Measurements from ENCODE around the gene NUP98.

Gene NUP98

DNA sequence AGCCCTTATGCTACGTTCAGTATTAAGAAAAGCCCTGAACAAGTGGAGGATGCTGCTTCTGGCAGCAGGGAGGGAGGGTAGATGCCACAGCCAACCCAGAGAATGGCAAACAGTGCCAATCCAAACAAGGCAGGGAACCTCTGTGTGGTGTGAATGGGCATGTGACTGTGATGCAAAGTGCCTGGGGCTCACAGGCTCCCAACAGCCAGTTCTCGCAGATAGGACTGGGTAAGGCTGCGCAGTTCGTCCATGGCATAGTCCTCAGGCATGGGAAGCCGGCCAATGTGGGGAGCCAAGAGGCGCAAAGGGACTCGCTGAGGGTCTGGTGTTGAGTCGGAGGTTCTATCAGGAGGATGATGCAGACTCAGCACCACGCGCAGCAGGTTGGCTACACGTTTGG is 121.4 kb downstream of the NUP98 start:
- H3K4me3 ChIP-seq (ENCODE audit: low read depth, low read length) = no peak overlapping the region
- TF ChIP-seq, protein P1, sequence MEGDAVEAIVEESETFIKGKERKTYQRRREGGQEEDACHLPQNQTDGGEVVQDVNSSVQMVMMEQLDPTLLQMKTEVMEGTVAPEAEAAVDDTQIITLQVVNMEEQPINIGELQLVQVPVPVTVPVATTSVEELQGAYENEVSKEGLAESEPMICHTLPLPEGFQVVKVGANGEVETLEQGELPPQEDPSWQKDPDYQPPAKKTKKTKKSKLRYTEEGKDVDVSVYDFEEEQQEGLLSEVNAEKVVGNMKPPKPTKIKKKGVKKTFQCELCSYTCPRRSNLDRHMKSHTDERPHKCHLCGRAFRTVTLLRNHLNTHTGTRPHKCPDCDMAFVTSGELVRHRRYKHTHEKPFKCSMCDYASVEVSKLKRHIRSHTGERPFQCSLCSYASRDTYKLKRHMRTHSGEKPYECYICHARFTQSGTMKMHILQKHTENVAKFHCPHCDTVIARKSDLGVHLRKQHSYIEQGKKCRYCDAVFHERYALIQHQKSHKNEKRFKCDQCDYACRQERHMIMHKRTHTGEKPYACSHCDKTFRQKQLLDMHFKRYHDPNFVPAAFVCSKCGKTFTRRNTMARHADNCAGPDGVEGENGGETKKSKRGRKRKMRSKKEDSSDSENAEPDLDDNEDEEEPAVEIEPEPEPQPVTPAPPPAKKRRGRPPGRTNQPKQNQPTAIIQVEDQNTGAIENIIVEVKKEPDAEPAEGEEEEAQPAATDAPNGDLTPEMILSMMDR (IDR thresholded peaks at IDR 0.05; ENCODE audit: insufficient read depth, low read length, missing control alignments) = no peak
- CTCF ChIA-PET = interaction anchor here (1.1 kb wide), 1 partner anchor 132 kb away, joined by 3 read pairs; no protein-coding TSS in a partner anchor
- DNase-seq (ENCODE audit: low read depth, low spot score) = no peak
- POLR2A ChIA-PET = no interaction called here

DNA sequence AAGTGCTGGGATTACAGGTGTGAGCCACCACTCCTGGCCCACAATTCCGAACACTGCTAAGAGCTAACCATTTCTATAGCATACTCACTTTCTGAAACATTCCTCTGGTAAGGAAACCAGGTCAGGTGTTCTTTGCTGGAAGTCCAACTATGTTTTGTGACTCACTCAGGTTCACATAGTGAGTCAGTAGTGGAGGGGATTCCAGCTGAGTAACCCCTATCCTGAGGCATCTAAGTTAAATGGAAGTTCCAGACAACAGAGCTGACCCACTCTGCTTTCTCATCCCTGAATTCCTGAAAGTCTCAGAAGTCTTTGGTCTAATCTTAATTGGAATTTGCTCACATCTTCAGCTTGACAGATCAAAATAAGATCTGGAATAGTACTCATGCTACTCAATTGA is 123.2 kb downstream of the NUP98 start:
- TF ChIP-seq, protein P1 (IDR thresholded peaks at IDR 0.05; ENCODE audit: insufficient read depth, low read length, missing control alignments) = no peak
- DNase-seq (ENCODE audit: low read depth, low spot score) = peak; percentile 31
- no peak overlapping the region for H3K4me3 ChIP-seq (ENCODE audit: low read depth, low read length)
- ChIA-PET POLR2A (interaction anchor here (1.2 kb wide), 1 partner anchor 124 kb away, joined by 3 read pairs; the partner anchor contains the start of gene NUP98), CTCF (interaction anchor here (0.6 kb wide), 1 partner anchor 65 kb away, joined by 3 read pairs; no protein-coding TSS in a partner anchor)

DNA sequence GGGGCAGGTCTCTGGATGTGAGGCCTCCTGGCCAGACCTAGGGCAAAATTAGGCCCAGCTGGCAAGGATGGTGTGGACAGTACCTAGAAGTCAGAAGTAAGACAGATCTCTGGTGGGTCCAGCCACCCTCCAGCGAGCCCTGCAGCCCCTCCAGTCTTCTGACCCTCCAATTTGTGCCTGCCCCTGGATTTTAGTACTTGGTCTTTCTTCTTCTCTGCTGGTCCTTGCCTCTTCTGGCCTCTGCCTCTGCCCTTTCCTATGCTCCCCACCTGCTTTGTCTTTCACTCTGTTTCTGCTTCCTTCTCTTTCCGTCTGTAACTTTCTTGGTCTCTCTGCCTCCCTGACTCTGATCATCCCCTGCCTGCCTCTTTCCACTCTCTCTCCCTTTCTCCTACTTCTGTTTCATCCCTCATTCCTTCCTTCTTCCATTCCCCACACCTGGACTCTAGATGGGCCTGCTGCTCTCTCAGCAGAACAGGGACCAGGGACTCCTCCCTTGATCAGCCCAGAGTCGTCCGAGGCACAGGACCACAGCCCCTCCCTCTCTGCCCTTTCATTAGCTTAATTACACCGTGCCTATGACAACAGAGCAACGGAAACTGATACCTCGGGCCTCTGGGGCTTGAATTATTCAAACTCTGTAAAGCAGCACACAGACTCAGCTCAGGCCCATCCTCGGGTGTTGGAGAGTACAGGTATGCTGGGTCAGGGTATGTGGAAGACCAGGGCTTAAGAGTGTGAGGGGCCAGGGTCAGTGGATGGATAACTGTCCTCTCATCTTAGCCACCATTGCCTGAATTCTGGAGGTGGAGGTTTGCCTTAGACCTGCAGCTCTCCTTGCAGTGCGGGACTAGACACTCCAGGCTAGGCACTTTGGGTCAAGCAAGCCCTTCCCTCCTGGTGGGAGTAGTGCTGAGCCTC is 125.8 kb downstream of the NUP98 start, which contains the start of gene CHRNA10:
CHRNA10 (minus strand) TSS at position 51 of the 921 bp plus-strand sequence. CDS start 72 bp downstream, outside the sequence.
- CTCF ChIA-PET = interaction anchor here (0.9 kb wide), 1 partner anchor 178 kb away, joined by 3 read pairs; no protein-coding TSS in a partner anchor
- H3K4me3 ChIP-seq (ENCODE audit: low read depth, low read length) = no peak within 1 kb of the TSS
- POLR2A ChIA-PET = no interaction called here
- DNase-seq (ENCODE audit: low read depth, low spot score) = no peak
- TF ChIP-seq, protein P1 (IDR thresholded peaks at IDR 0.05; ENCODE audit: insufficient read depth, low read length, missing control alignments) = no peak

DNA sequence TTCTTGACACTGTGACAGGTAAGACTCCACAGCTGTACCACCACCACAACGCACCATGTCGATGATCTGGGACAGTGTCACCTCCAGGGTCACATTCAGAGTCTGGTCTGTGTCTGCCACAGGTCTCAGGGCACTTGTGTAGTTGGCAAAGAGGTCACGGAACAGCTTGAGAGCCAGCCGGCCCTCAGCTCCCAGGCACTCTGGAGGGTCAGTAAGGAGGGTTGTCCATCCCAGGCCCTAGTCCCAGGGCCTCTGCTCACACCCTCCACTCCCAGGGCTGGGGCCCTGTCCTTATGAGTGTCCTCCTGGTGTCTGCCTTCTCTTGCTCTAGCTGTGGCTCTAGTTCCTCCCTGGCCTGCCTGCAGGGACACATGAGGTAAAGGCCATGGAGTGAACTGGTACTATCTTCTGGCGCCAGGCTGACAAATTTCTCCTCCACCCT is 127.6 kb downstream of the NUP98 start:
- ChIA-PET POLR2A (no interaction called here), CTCF (no interaction called here)
- TF ChIP-seq, protein P1 (IDR thresholded peaks at IDR 0.05; ENCODE audit: insufficient read depth, low read length, missing control alignments) = no peak
- DNase-seq (ENCODE audit: low read depth, low spot score) = no peak
- no peak overlapping the region for H3K4me3 ChIP-seq (ENCODE audit: low read depth, low read length)

DNA sequence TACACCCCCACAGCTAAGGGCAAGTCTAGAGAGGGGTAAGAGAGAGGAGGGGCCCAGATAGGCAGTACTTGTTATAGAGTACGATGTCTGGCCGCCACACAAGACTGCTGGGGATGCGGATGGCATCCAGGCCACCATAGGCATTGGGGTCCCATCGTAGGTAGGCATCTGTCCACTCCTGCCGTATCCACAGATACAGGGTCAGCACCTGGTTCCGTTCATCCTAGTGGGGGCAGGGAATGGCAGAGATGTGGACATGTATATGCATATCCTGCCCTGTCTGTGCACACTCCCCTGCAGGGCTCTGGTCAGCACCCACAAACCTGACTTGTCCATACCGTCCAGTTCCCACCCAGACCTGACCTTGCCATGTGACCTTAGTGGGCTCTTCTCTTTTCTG is 128.2 kb downstream of the NUP98 start:
- TF ChIP-seq, protein P1 (IDR thresholded peaks at IDR 0.05; ENCODE audit: insufficient read depth, low read length, missing control alignments) = no peak
- POLR2A ChIA-PET = no interaction called here
- no peak for DNase-seq (ENCODE audit: low read depth, low spot score)

More for the DNA sequence above, 128.2 kb downstream of the NUP98 start:
- CTCF ChIA-PET = no interaction called here
- no peak overlapping the region for H3K4me3 ChIP-seq (ENCODE audit: low read depth, low read length)
